ENCODE data around the gene SLC25A21.
"Not testable (repeated sequence)": the region's sequence is repeated elsewhere in the genome, so short reads cannot be mapped to it uniquely, and the experiment has no call there.

Gene SLC25A21

GRCh38 chr14:36863271-36863670 lies 309.1 kb downstream of the SLC25A21 start:
- peak; percentile 9 for TF ChIP-seq CTCF (IDR thresholded peaks at IDR 0.05; ENCODE audit: low read depth, low read length)
- no peak for DNase-seq (ENCODE audit: extremely low read depth, low read depth)

- DNase-seq (ENCODE audit: extremely low read depth, low read depth), result not testable (repeated sequence)
Measured at GRCh38 chr14:36862237-36862636, 310.2 kb downstream of the SLC25A21 start.

- no peak for DNase-seq (ENCODE audit: extremely low read depth, low read depth)
- TF ChIP-seq CTCF (IDR thresholded peaks at IDR 0.05; ENCODE audit: low read depth, low read length), result no peak
Measured at GRCh38 chr14:36860831-36861230, 311.6 kb downstream of the SLC25A21 start.

GRCh38 chr14:36859119-36859518 lies 313.3 kb downstream of the SLC25A21 start:
- TF ChIP-seq CTCF (IDR thresholded peaks at IDR 0.05; ENCODE audit: low read depth, low read length), result no peak
- DNase-seq (ENCODE audit: extremely low read depth, low read depth), result no peak

GRCh38 chr14:36857842-36858445 lies 314.5 kb downstream of the SLC25A21 start:
- DNase-seq (ENCODE audit: extremely low read depth, low read depth), result no peak
- TF ChIP-seq CTCF (IDR thresholded peaks at IDR 0.05; ENCODE audit: low read depth, low read length), result no peak

- TF ChIP-seq CTCF (IDR thresholded peaks at IDR 0.05; ENCODE audit: low read depth, low read length), result no peak
- no peak for DNase-seq (ENCODE audit: extremely low read depth, low read depth)
Measured at GRCh38 chr14:36857136-36857535, 315.3 kb downstream of the SLC25A21 start.

GRCh38 chr14:36856095-36856878 lies 316.1 kb downstream of the SLC25A21 start:
- DNase-seq (ENCODE audit: extremely low read depth, low read depth), result peak; percentile 14
- TF ChIP-seq CTCF (IDR thresholded peaks at IDR 0.05; ENCODE audit: low read depth, low read length), result no peak

All from AG09319 (cell line).